Sigmoid colon (tissue), 4 donors: ENCODE measurements around the gene SEMA4B.

ENCODE experiments used
- CTCF ChIP-seq, 4 experiments: fragments of 450-650 bp in 3 of 4; fragments of 200-600 bp in 1 of 4; IDR thresholded peaks; one replicate each; pipeline ENCODE4 v1.5.1; 2016 to 2019; ENCODE audit warnings: antibody characterized with exemption in 4 of 4, mild to moderate bottlenecking in 3 of 4, moderate library complexity in 2 of 4
- EP300 ChIP-seq, 4 donors: sonication (generic); formaldehyde crosslinking; IDR thresholded peaks; one replicate each; pipeline ENCODE4 v1.6.1; 2017; ENCODE audit warnings: antibody characterized with exemption in 4 of 4
- POLR2A ChIP-seq, 2 donors: fragments of 450-650 bp; IDR thresholded peaks; one replicate each; pipeline ENCODE4 v1.6.1; 2016; ENCODE audit warnings: antibody characterized with exemption in 2 of 2, mild to moderate bottlenecking in 2 of 2, moderate library complexity in 2 of 2
- POLR2AphosphoS5 ChIP-seq, 4 donors: sonication (generic); formaldehyde crosslinking; IDR thresholded peaks; one replicate each; pipeline ENCODE4 v1.6.1; 2017; ENCODE audit warnings: antibody characterized with exemption in 4 of 4

DNA sequence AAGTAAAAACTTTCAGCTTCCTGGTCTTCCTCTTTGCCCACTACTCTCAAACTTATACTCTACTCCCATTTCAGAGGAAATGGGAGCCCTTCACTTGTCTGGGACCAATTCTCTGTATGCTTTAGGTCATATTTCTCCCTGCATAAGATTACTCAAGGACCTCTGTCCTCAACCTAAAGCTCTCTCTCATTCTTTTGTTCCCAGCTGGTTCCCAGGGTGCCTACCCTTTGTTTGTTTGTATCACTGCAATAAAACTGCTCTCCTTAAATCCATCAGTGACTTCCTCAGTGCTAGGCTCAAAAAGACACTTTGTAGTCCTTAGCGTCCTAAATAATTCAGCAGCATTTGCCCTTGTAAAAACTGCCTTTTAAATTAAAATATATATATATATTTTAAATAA is 67.3 kb downstream of the SEMA4B start:
- TF ChIP-seq CTCF (IDR thresholded peaks at IDR 0.05) (no peak), POLR2A (IDR thresholded peaks at IDR 0.05) (no peak), EP300 (IDR thresholded peaks at IDR 0.05) (no peak), POLR2AphosphoS5 (IDR thresholded peaks at IDR 0.05) (no peak)
